T-helper 2 cell treated with Interferon-gamma antibody and Interleukin-4, amounts not matched to agents 5 μg/mL and 100 μg/mL, for 36 hours (primary cell): ENCODE data around the gene AP3B1.

ENCODE experiments used
- DNase-seq: peaks from one replicate; pipeline ENCODE4 v3.0.0; 2021; ENCODE audit warnings: low spot score
- H3K27ac Mint-ChIP-seq: one replicate; pipeline ENCODE4 v1.8.0; 2021; ENCODE audit warnings: mild to moderate bottlenecking, mixed read lengths
- H3K27me3 Mint-ChIP-seq: one replicate; pipeline ENCODE4 v1.8.0; 2021; ENCODE audit warnings: low read depth, mixed read lengths
- H3K36me3 Mint-ChIP-seq: one replicate; pipeline ENCODE4 v1.8.0; 2021; ENCODE audit warnings: low read depth, mixed read lengths
- H3K4me1 Mint-ChIP-seq: one replicate; pipeline ENCODE4 v1.8.0; 2021; ENCODE audit warnings: low read depth, mixed read lengths
- H3K4me3 Mint-ChIP-seq: one replicate; pipeline ENCODE4 v1.8.0; 2022; ENCODE audit warnings: mild to moderate bottlenecking, moderate library complexity, mixed read lengths
- H3K9me3 Mint-ChIP-seq: one replicate; pipeline ENCODE4 v1.8.0; 2021; ENCODE audit warnings: mixed read lengths

The AP3B1 gene

DNA sequence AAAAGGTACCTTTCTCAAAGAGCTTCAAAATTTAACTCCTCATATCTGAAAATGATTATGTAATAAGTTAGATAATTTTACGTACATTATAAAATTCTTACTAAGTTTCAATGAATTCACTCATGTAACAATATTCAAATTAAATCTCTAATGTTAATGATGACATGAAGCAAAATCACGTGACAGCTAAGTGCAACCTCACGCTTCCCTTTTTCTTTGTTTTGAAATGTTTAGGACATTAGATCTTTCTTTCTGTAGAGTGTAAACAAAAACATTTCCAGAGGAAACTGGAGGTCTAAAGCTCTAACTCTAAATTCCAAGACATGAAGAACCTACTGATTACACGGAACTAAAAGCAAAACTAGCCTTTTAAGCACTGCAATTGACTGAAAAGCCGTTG is 291.0 kb downstream of the AP3B1 start:
- Mint-ChIP-seq H3K27me3 (no peaks in the 10 kb centered on the region), H3K27ac (no peak overlapping the region), H3K4me3 (no peak overlapping the region), H3K36me3 (peaks cover 6% of the 10 kb centered on the region), H3K4me1 (no peaks in the 10 kb centered on the region), H3K9me3 (no peaks in the 10 kb centered on the region)
- DNase-seq: no peak

DNA sequence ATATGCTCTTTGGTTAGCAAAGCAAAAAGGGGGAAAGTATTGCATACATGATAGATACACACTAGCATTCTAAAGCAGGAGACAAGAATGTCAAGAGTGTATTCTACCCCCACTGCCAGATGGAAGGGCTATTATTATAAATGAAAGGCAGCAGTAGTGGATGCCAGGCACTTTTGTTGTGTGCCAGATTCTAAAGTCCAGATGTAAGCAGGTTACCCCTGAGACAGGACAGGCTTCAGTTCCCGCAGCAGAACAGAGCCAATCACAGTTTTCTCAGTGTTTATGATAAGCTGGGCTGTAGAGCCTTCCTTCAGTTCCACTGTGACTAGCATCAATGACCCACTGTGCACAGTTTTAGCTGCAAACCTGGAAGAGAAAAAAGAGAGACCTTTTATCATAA is 291.8 kb downstream of the AP3B1 start:
- no peaks in the 10 kb centered on the region for H3K4me1 Mint-ChIP-seq
- H3K36me3 Mint-ChIP-seq: peaks cover 6% of the 10 kb centered on the region
- H3K27me3 Mint-ChIP-seq: no peaks in the 10 kb centered on the region
- H3K9me3 Mint-ChIP-seq: no peaks in the 10 kb centered on the region
- DNase-seq: no peak
- H3K4me3 Mint-ChIP-seq: no peak overlapping the region
- H3K27ac Mint-ChIP-seq: no peak overlapping the region

DNA sequence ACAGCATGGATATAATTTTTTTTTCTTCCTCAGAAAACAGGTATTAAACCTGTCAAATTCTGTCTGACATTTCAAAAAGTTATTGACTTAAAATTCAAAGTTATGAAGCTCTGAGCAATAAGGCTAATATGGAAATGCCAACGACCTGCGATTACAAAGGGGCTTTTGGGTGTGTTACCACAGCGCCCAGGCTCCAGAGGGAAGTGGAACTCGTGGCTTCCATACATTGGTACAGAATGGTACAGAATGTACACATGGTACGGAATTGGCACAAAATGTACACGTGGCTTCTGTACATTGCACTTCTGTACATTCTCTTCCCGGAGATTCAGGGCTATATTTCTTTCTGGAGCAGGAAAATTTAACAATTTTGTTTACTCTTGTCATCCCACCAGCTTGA is 293.3 kb downstream of the AP3B1 start:
- H3K36me3 Mint-ChIP-seq: peaks cover 6% of the 10 kb centered on the region
- DNase-seq: no peak
- H3K4me1 Mint-ChIP-seq: no peaks in the 10 kb centered on the region

DNA sequence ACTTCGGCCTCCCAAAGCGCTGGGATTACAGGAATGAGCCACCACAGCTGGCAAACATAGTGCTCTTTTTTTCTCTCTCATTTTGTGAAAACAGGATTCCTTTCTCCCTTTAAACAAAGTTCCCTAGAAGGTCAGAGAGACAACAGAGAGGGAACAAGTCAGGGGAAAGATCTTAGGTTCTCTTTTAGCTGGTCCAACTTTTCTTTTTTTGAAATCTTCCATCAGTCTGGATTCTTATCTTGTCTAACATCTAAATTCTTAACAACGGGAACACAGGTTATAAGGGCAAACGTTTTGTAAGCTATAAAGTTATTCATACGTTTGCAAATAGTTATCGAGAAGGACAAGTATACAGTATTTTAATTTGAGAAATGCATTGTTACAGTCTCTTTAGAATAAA is 294.3 kb downstream of the AP3B1 start:
- peaks cover 6% of the 10 kb centered on the region for H3K36me3 Mint-ChIP-seq
- no peaks in the 10 kb centered on the region for H3K4me1 Mint-ChIP-seq
- no peak overlapping the region for H3K4me3 Mint-ChIP-seq
- no peaks in the 10 kb centered on the region for H3K27me3 Mint-ChIP-seq
- no peaks in the 10 kb centered on the region for H3K9me3 Mint-ChIP-seq
- H3K27ac Mint-ChIP-seq: no peak overlapping the region
- no peak for DNase-seq

More for the DNA sequence above, 293.3 kb downstream of the AP3B1 start:
- no peak overlapping the region for H3K27ac Mint-ChIP-seq
- H3K4me3 Mint-ChIP-seq: no peak overlapping the region
- no peaks in the 10 kb centered on the region for H3K9me3 Mint-ChIP-seq
- no peaks in the 10 kb centered on the region for H3K27me3 Mint-ChIP-seq

DNA sequence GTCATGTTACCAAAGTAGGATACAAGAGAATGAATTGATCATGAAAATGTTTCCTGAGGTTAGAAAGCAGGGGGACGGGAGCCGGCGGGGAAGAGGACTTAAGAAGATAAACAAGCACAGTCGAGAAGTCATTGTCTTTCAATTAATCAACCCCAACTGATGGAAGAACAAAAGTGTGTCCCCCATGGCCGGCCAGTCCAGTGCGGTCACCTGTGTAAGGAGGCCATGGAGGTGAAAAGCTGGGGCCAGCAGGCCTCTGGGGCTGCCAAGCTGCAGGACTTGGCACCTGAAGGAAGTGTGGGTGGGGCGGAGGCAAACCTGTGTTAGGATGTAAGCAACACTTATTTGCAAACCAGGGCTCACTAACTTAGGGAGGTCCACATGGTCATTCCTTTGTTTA is 295.1 kb downstream of the AP3B1 start:
- H3K27ac Mint-ChIP-seq: no peak overlapping the region
- H3K4me3 Mint-ChIP-seq: no peak overlapping the region
- peaks cover 6% of the 10 kb centered on the region for H3K36me3 Mint-ChIP-seq
- no peak for DNase-seq
- no peaks in the 10 kb centered on the region for H3K4me1 Mint-ChIP-seq
- H3K27me3 Mint-ChIP-seq: no peaks in the 10 kb centered on the region
- no peaks in the 10 kb centered on the region for H3K9me3 Mint-ChIP-seq

DNA sequence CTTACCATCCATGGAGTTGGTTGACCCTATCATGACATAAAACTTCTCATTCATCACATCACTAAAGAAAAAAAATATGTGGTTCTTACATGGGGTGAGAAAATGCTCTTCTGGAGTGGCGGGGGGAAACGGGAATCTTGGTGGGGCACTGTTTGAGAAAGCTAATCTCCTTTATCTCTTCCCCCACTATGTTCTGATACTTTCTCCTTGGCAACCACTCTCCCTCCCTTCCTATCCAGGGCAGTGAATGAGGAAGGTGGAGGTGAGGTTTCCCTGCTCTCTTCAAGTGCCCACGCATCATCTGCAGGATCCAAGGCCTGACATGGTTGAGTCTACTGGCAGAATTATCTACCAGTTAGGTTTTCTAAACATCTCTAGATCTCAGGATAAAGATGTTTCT is 297.6 kb downstream of the AP3B1 start:
- no peak overlapping the region for H3K4me3 Mint-ChIP-seq
- no peaks in the 10 kb centered on the region for H3K9me3 Mint-ChIP-seq
- no peaks in the 10 kb centered on the region for H3K27me3 Mint-ChIP-seq
- no peak overlapping the region for H3K27ac Mint-ChIP-seq
- no peaks in the 10 kb centered on the region for H3K4me1 Mint-ChIP-seq
- peaks cover 6% of the 10 kb centered on the region for H3K36me3 Mint-ChIP-seq
- DNase-seq: no peak

DNA sequence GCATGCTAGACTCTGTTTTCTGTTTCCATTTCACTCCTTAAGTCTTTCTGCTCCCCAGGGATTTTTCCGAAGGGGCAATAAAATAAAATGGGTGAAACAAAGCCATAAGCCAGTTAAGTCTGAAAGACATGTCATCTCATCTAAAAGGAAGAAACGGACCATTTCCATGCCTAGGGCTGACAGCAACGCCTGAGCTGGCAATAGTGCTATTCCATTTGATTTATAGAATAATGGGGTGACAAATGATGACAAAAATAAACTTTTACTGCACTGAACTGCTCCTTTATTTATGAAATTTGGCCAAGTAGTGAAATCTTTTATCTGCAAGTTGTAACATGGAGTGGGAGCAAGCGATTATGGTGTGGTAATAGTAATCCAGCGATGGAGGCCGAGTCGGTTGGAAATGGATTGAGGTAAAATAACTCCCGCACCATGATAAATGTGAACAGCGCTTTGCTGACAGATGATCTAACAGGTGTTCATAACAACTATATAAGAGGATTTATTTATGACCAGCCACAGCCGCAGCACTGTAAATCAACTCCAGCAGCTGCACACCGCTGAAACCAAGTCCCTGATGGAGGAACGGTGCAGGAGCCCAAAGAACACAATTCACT is 298.6 kb downstream of the AP3B1 start:
- Mint-ChIP-seq H3K9me3 (no peaks in the 10 kb centered on the region), H3K4me1 (no peaks in the 10 kb centered on the region), H3K27ac (no peak overlapping the region), H3K4me3 (no peak overlapping the region), H3K36me3 (peaks cover 6% of the 10 kb centered on the region), H3K27me3 (no peaks in the 10 kb centered on the region)
- DNase-seq: no peak

DNA sequence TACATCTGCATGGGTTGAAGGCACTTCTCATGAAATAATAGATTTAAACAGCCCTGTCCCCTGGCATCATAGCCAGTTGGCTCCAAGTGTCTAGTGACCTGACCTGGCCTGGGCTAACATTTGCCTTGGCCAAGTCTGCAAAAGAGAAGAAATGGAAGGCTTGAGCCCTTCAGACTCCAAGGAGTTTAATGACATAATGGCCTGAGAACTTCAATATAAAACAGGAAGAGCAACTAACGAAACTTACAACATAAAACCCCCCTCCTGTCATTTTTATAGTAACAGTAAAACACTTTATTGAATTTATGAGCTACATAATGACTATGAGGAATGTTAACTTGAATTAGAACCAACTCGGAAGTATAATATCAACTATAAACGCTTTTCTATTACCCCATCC is 299.6 kb downstream of the AP3B1 start:
- H3K27ac Mint-ChIP-seq: no peak overlapping the region
- peaks cover 6% of the 10 kb centered on the region for H3K36me3 Mint-ChIP-seq
- H3K4me3 Mint-ChIP-seq: no peak overlapping the region

DNA sequence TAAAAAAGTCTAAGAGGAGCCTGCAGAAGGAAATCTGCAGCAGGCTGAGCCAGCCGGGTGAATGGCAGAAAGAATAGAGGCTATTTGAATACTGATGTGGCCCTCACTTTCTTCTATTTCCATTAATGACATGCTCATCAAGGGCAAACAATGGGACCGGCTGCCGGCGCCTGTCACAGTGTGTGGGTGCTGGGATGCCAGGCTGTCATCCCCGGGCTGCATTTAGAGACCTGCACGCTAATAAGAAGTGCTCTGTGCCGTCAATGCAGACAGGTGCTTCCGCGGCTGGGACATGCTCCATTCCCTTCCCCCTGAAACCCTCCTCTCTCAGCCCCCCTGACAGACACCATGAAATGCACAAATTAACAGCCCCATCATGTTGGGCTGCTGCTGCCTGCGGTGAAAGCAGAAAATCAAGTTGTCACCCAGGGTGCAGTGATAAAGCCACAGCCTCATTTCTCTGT is 300.6 kb downstream of the AP3B1 start:
- H3K36me3 Mint-ChIP-seq: peaks cover under 1% of the 10 kb centered on the region
- H3K4me1 Mint-ChIP-seq: no peaks in the 10 kb centered on the region
- no peaks in the 10 kb centered on the region for H3K27me3 Mint-ChIP-seq
- H3K9me3 Mint-ChIP-seq: no peaks in the 10 kb centered on the region
- no peak overlapping the region for H3K27ac Mint-ChIP-seq
- no peak for DNase-seq
- H3K4me3 Mint-ChIP-seq: no peak overlapping the region

More for the DNA sequence above, 299.6 kb downstream of the AP3B1 start:
- no peak for DNase-seq
- Mint-ChIP-seq H3K27me3 (no peaks in the 10 kb centered on the region), H3K9me3 (no peaks in the 10 kb centered on the region), H3K4me1 (no peaks in the 10 kb centered on the region)

DNA sequence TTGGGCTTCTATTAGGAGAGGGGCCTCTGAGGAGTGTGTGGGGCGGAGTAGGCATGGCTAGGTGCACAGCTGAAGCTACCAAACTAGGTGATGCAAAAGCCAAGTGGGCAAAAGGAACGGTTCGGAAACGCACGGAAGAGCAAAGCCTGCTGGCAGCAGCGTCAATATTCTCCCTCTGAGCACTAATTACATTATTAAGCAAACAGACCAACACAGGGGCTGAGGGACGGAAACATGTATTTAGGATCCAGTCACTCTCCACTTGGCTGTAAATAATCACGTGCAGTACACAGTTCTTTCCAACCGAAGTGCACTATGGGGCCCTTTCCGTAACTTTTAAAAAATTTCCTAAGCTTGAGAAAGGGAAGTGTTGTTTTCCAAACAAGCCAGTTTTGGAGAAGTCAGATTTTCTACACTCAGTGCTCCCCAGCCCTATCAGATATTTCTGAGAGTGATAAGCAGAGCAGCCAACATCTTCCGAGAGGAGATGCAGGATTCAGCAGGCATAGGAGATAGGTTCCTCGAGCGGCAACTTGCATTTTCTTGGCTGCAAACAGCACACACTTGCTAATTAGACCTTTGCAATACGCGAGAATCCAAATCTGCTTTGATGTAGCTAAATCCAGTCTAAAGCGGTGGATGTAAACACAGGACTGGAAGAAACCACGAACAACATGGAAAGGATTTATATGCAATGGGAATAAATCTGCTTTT is 301.2 kb downstream of the AP3B1 start:
- no peaks in the 10 kb centered on the region for H3K9me3 Mint-ChIP-seq
- no peak overlapping the region for H3K27ac Mint-ChIP-seq
- no peaks in the 10 kb centered on the region for H3K4me1 Mint-ChIP-seq
- DNase-seq: no peak
- no peaks in the 10 kb centered on the region for H3K27me3 Mint-ChIP-seq
- H3K36me3 Mint-ChIP-seq: no peaks in the 10 kb centered on the region
- no peak overlapping the region for H3K4me3 Mint-ChIP-seq

DNA sequence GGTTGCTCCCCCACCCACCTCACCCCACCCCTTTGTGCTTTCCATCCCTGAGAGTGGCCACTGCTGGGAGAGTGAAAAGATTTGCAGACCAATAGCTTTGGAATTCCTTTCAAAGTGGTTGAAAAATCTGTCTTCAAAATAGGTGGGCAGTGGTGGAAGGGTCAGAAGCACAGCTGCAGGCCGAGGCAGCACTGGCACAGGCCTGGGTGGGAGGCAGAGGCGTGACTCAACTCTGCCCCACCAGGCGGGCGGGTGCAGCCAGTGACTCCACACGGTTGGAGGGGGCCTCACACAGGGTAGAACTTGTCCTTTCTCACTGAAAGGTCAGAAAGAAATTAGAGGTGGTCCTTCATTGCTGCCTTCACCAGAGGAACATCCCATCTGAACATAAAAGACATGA is 303.4 kb downstream of the AP3B1 start:
- no peaks in the 10 kb centered on the region for H3K27me3 Mint-ChIP-seq
- H3K9me3 Mint-ChIP-seq: no peaks in the 10 kb centered on the region
- H3K4me1 Mint-ChIP-seq: no peaks in the 10 kb centered on the region
- no peaks in the 10 kb centered on the region for H3K36me3 Mint-ChIP-seq
- no peak for DNase-seq
- H3K4me3 Mint-ChIP-seq: no peak overlapping the region
- no peak overlapping the region for H3K27ac Mint-ChIP-seq

DNA sequence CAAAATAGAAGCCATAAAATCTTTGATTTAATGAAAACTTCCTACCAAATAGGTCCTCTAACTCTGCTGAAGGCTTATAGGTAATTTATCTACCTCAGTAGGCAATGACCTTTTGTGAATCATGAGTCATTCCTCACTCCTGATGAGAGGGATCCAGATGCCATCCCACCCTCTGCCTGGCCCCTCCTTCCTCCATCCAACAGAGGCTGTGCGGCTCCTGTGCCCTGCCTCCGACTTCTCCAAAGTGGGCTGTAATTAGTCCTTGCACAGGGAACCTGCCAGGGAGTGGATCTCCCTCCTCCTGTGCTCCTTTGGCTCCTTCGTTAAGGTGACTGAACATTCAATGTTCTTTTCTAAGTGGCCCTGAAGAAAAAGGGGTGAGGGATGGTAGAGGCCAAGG is 304.5 kb downstream of the AP3B1 start:
- H3K27ac Mint-ChIP-seq: no peak overlapping the region
- H3K9me3 Mint-ChIP-seq: no peaks in the 10 kb centered on the region
- H3K4me3 Mint-ChIP-seq: no peak overlapping the region
- no peaks in the 10 kb centered on the region for H3K36me3 Mint-ChIP-seq
- H3K4me1 Mint-ChIP-seq: no peaks in the 10 kb centered on the region
- DNase-seq: no peak
- H3K27me3 Mint-ChIP-seq: no peaks in the 10 kb centered on the region

DNA sequence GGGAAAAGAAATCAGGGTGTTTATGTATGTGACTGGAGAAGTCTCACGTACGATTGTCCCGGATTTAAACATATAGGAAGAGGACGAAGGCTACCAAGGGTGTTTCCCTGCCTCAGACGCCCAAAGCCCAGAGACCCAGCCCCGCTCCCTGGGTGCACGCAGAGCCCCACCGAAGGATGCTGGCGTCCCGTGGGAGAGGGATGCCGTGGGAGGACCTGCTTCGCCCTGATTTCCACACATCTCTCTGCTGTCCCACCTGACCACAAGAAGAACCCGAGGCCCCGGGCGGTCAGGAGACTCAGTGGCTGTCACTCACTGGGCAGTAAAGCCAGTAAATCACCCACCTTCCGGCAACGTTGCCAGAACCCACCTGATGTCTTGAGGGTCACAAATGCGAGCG is 306.5 kb downstream of the AP3B1 start:
- no peak overlapping the region for H3K4me3 Mint-ChIP-seq

DNA sequence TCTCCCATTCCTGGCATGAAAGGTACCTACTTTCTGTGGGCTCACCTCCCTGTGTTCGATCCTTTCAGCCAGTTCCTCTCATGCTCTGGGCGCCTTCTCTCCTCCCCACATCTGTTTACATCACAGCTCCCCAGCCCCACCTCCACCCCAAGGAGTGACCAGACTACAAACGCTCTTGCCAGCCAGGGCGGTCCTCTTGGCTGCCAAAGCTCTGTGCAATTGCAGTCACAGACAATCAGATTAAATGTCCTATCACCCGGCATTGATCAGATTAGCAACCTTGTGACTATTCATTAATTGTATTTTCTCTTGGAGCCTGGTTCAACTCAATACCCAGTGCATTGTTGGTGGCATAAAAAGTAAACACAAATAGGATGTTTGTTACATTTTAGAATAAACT is 307.2 kb downstream of the AP3B1 start:
- DNase-seq: no peak
- peaks cover 3% of the 10 kb centered on the region for H3K27me3 Mint-ChIP-seq
- no peak overlapping the region for H3K27ac Mint-ChIP-seq
- H3K4me1 Mint-ChIP-seq: no peaks in the 10 kb centered on the region
- H3K9me3 Mint-ChIP-seq: no peaks in the 10 kb centered on the region
- H3K36me3 Mint-ChIP-seq: no peaks in the 10 kb centered on the region
- H3K4me3 Mint-ChIP-seq: no peak overlapping the region

More for the DNA sequence above, 306.5 kb downstream of the AP3B1 start:
- Mint-ChIP-seq H3K27me3 (peaks cover 1% of the 10 kb centered on the region), H3K27ac (no peak overlapping the region), H3K4me1 (no peaks in the 10 kb centered on the region), H3K9me3 (no peaks in the 10 kb centered on the region), H3K36me3 (no peaks in the 10 kb centered on the region)
- DNase-seq: no peak

DNA sequence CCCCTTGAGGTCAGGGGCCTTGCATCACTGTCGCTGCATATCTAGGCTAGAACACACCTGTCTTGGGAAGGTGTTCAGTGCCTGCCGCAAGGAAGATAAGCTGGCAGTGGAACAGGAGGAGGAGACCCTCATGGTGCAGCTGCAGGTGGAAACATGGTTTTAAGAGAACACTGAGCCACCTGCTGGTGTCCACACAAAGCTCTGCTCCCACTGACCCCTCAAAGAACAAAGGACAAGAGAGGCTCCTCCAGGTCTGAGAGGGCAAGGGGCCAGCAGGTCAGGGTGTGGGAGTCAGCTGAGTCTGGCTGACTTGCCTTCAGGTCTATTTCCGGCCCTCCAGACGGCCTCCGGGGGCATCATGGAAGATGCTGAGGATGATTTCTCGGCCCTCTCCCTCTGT is 308.2 kb downstream of the AP3B1 start:
- H3K27me3 Mint-ChIP-seq: peaks cover 9% of the 10 kb centered on the region
- no peak for DNase-seq
- H3K4me3 Mint-ChIP-seq: no peak overlapping the region
- H3K4me1 Mint-ChIP-seq: no peaks in the 10 kb centered on the region
- no peak overlapping the region for H3K27ac Mint-ChIP-seq
- H3K36me3 Mint-ChIP-seq: no peaks in the 10 kb centered on the region
- no peaks in the 10 kb centered on the region for H3K9me3 Mint-ChIP-seq
